Measurements from ENCODE around the gene GNLY. TPM values are rescaled to one million over a fixed set of nuclear protein-coding genes. Genes with fewer than 3 reads are reported as not detected.

The GNLY gene
- polyA plus RNA-seq, 1 experiment = not detected

DNA sequence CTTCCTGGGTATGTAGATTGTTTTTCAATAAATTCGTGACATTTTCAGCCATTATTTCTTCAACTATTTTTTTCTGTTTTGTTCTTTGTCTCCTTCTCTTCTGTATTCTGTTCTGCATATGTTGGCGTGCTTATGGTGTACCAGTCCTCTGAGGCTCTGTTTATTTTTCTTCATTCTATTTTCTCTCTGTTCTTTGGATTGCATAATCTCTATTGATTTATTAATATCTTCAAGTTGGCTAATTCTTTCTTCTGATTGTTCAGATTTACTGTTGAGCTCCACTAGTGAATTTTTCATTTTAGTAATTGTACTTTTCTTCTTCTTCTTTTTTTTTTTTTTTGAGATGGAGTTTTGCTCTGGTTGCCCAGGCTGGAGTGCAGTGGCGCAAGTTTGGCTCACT lies 9.9 kb downstream of the GNLY start:
- no peaks in the 10 kb centered on the region for H3K36me3 ChIP-seq (ENCODE audit: control insufficient read depth, insufficient read depth, low read length)
- TF ChIP-seq, protein P1, sequence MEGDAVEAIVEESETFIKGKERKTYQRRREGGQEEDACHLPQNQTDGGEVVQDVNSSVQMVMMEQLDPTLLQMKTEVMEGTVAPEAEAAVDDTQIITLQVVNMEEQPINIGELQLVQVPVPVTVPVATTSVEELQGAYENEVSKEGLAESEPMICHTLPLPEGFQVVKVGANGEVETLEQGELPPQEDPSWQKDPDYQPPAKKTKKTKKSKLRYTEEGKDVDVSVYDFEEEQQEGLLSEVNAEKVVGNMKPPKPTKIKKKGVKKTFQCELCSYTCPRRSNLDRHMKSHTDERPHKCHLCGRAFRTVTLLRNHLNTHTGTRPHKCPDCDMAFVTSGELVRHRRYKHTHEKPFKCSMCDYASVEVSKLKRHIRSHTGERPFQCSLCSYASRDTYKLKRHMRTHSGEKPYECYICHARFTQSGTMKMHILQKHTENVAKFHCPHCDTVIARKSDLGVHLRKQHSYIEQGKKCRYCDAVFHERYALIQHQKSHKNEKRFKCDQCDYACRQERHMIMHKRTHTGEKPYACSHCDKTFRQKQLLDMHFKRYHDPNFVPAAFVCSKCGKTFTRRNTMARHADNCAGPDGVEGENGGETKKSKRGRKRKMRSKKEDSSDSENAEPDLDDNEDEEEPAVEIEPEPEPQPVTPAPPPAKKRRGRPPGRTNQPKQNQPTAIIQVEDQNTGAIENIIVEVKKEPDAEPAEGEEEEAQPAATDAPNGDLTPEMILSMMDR (IDR thresholded peaks at IDR 0.05; ENCODE audit: insufficient read depth, low read depth, low read length) = no peak
- no peak overlapping the region for H3K4me3 ChIP-seq (ENCODE audit: low read depth, low read length)
- H3K27me3 ChIP-seq (ENCODE audit: control insufficient read depth, insufficient read depth, low read length) = no peaks in the 10 kb centered on the region
- no peak for DNase-seq (ENCODE audit: low read depth)
- ChIA-PET POLR2A (no interaction called here), CTCF (interaction anchor here (0.6 to 7.7 kb wide), 8 partner anchors 14 to 110 kb away, joined by 3 to 92 read pairs (median 5); no protein-coding TSS in a partner anchor)

DNA sequence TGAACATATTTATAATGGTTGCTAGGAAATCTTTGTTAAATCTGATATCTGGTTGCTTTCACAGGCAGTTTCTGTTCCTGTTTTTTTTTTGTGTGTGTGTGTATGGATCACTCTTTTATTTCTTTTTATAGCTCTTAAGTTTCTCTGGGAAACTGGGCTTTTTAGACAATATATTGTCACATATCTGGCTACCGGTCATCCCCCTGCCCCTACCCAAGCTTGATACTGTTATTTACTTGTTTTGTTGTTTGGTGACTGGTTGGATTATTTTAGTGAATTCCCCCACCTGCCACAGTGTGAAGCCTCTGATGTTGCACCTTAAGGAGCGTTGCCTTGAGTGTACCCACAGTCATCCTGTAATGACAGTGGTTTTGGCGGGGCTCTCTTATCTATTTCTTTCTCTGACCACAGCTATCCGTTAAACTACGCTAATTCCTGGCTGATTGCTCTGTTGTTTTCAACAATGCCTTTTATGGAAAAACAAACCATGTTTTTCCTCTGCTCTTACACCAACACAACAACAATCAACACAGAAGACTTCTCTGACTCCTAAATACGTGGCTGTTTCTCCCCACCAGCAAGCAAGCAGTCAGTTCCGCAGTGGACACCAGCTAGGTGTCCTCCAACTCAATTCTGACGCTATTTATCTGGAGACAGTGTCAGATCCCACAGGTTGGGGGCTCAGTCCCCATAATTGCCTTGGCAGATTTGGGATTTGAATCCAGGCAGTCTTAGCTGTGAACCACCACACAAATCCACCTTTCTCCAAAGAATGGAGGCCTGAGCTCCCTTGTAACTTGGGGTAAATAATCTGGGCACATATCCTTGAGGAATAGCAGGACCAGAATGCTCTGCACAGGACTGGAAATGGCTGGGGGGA lies 10.9 kb downstream of the GNLY start:
- DNase-seq (ENCODE audit: low read depth) = no peak
- Histone ChIP-seq H3K4me3 (ENCODE audit: low read depth, low read length) (no peak overlapping the region), H3K27me3 (ENCODE audit: control insufficient read depth, insufficient read depth, low read length) (no peaks in the 10 kb centered on the region), H3K36me3 (ENCODE audit: control insufficient read depth, insufficient read depth, low read length) (no peaks in the 10 kb centered on the region)
- TF ChIP-seq, protein P1 (IDR thresholded peaks at IDR 0.05; ENCODE audit: insufficient read depth, low read depth, low read length) = no peak
- POLR2A ChIA-PET = no interaction called here
- CTCF ChIA-PET = interaction anchor here (0.7 to 7.7 kb wide), 12 partner anchors 8 to 93 kb away, joined by 3 to 92 read pairs (median 12); no protein-coding TSS in a partner anchor

DNA sequence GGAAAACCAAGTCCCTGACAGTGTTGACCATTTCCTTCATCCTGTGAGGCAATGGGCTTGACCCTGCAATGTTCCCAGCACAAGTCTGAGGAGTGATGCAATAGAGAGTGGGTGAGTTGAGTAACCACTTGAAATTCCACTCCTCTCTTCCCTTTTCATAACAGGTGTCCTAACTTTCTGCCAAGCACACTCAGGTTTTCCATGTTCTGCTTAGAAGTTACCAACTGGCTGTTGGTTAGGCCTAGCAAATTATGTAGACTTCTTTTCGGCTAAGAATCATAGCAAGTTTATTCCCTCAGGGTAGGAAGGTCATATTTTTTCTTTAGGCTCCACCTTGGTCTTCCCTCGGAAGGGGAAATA lies 11.5 kb downstream of the GNLY start:
- CTCF ChIA-PET = interaction anchor here (0.7 to 7.7 kb wide), 13 partner anchors 9 to 294 kb away, joined by 3 to 92 read pairs (median 5); no protein-coding TSS in a partner anchor
- POLR2A ChIA-PET = no interaction called here
- no peak overlapping the region for H3K4me3 ChIP-seq (ENCODE audit: low read depth, low read length)
- no peaks in the 10 kb centered on the region for H3K27me3 ChIP-seq (ENCODE audit: control insufficient read depth, insufficient read depth, low read length)
- DNase-seq (ENCODE audit: low read depth) = peak; percentile 88
- TF ChIP-seq, protein P1 (IDR thresholded peaks at IDR 0.05; ENCODE audit: insufficient read depth, low read depth, low read length) = no peak
- H3K36me3 ChIP-seq (ENCODE audit: control insufficient read depth, insufficient read depth, low read length) = no peaks in the 10 kb centered on the region

GRCh38 chr2:85706063-85706462 lies 11.9 kb downstream of the GNLY start:
- TF ChIP-seq, protein P1 (IDR thresholded peaks at IDR 0.05; ENCODE audit: insufficient read depth, low read depth, low read length) = no peak
- H3K36me3 ChIP-seq (ENCODE audit: control insufficient read depth, insufficient read depth, low read length) = no peaks in the 10 kb centered on the region
- no peak for DNase-seq (ENCODE audit: low read depth)
- no peak overlapping the region for H3K4me3 ChIP-seq (ENCODE audit: low read depth, low read length)
- POLR2A ChIA-PET = no interaction called here
- H3K27me3 ChIP-seq (ENCODE audit: control insufficient read depth, insufficient read depth, low read length) = no peaks in the 10 kb centered on the region
- CTCF ChIA-PET = interaction anchor here (0.7 to 7.7 kb wide), 11 partner anchors 9 to 293 kb away, joined by 3 to 92 read pairs (median 17); no protein-coding TSS in a partner anchor

DNA sequence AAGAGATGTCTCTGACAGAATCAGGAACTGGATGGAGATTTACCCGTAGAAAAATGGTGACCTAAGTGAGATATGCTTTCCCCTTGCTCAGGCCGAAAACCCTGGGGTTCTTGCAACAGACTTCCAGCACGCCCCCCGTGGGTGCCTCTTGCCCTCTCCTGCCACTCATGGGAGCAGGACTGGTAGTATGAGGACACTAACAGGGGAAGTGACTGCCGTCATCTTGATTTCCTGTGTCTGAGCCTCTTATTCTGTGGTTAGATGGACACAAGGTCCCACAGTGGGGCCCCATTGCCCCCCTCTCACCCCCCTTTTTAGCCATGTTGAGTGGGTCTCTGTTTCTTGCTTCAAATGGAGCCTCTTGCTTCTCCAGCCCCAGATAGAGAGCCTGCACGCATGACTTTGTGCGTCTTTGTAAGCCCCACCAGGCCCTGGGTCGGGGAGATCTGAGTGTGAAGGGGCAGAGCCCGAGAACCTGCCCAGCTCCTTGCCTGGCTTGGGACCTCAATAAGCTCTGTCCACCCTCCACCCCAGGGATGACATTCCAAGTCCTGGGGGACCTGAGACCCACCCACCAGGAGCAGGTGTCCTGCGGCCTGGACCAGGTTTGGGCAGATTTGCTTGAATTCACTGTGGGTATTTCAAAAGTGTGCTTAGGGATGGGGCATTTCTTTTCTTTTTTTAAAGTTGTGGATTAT lies 12.6 kb downstream of the GNLY start:
- TF ChIP-seq, protein P1 (IDR thresholded peaks at IDR 0.05; ENCODE audit: insufficient read depth, low read depth, low read length) = no peak
- ChIA-PET POLR2A (no interaction called here), CTCF (interaction anchor here (0.6 to 7.7 kb wide), 23 partner anchors 10 to 488 kb away, joined by 3 to 92 read pairs (median 6); partner anchors contain the start of gene GNLY)
- Histone ChIP-seq H3K27me3 (ENCODE audit: control insufficient read depth, insufficient read depth, low read length) (no peaks in the 10 kb centered on the region; the same call in 1 of the 2 replicates), H3K4me3 (ENCODE audit: low read depth, low read length) (no peak overlapping the region), H3K36me3 (ENCODE audit: control insufficient read depth, insufficient read depth, low read length) (no peaks in the 10 kb centered on the region)
- DNase-seq (ENCODE audit: low read depth) = no peak
